Transverse colon (tissue), 4 donors: Measurements from ENCODE around the gene CCDC39.

Source experiments
- CTCF ChIP-seq, 5 experiments: fragments of 200-600 bp in 3 of 5; fragments of 450-650 bp in 2 of 5; sonication (generic) in 3 of 5; IDR thresholded peaks; 1 replicate in 2 of 5; 2 replicates in 3 of 5; pipeline ENCODE4 v1.5.1; 2016 to 2017; ENCODE audit warnings: antibody characterized with exemption in 5 of 5, inconsistent platforms in 3 of 5, mild to moderate bottlenecking in 2 of 5, moderate library complexity in 1 of 5
- POLR2A ChIP-seq: fragments of 450-650 bp; IDR thresholded peaks from one replicate; pipeline ENCODE4 v1.6.1; 2016; ENCODE audit warnings: antibody characterized with exemption, mild to moderate bottlenecking, moderate library complexity
- POLR2AphosphoS5 ChIP-seq, 3 donors: sonication (generic); formaldehyde crosslinking; IDR thresholded peaks; one replicate each; pipeline ENCODE4 v1.6.1; 2016; ENCODE audit warnings: antibody characterized with exemption in 3 of 3

DNA sequence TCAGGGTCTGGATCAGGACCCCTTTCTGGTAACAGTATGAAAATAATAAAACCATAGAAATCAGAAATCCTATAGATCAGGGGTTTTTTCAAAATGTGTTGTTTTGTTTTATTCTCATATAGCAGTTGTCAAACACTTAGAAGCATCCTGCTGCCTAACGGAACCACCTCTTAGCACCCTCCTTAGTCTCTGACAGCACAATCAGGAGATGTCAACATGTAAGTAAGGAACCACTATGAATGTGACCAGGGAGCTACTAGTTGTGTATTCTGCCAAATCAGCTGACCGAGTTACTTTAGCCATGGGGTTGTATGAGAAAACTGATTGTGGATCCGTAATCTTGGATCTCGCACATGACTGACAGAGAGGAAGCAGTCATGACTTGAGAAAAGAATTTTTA, 22.2 kb downstream of the CCDC39 start:
- no peak for TF ChIP-seq CTCF (IDR thresholded peaks at IDR 0.05)
- TF ChIP-seq POLR2A = no peak
- no peak for TF ChIP-seq POLR2AphosphoS5 (IDR thresholded peaks at IDR 0.05)
